NB4 (cell line): ENCODE data around the gene NFRKB.

ENCODE experiments used
- CTCF ChIP-seq: IDR thresholded peaks from one replicate; pipeline ENCODE4 v1.5.1; 2012; ENCODE audit warnings: low read depth, low read length
- MAX ChIP-seq: IDR thresholded peaks from 2 replicates; pipeline ENCODE4 v1.6.1; 2011; ENCODE audit warnings: low read depth, low read length

DNA sequence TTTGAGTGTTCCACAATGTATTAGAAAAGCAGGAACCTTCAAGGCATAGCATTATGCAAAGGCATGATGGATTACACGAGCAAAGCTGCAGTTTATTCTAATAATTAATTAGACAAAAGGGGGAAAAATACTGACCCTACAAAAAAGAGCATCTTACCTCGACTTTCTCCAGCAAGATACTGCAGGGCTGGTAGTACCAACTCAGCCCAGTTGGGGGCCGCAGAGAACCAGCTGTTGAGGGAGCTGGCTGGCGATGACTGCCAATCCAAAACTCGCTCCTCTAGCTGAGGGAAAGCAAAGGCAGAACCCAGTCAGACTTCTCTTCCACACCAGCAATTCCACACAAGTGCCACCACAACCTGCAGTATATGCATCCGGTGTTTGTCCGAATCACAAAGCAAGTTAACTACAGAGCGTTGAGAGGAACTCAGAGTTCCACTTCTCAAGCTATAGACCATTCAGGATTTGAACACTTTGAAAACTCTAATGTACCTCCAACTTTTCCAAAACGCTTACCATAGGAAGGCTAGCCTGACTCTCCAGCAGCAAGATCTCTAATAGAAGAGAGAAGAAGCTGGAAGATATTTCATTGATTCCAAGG is 13.7 kb downstream of the NFRKB start:
- peak; percentile 84 for TF ChIP-seq CTCF
- no peak for TF ChIP-seq MAX
